Right atrium auricular region (tissue), 2 donors: ENCODE measurements around the gene RPTOR. TPM values are rescaled to one million over a fixed set of nuclear protein-coding genes. Genes with fewer than 3 reads are reported as not detected.
A peak's percentile ranks its signal among the peaks of the same experiment; 100 is the strongest.

Source experiments
- DNase-seq: peaks from one replicate; pipeline ENCODE4 v3.0.0-alpha.2; 2019; ENCODE audit warnings: low spot score
- H3K27ac ChIP-seq, 2 donors: fragments of 200-600 bp; sonication (generic); 1 replicate in 1 of 2; 2 replicates in 1 of 2; pipeline ENCODE4 v1.5.1; 2016 to 2019
- H3K27me3 ChIP-seq, 2 donors: fragments of 200-600 bp; sonication (generic); one replicate each; pipeline versions ENCODE4 v1.5.1 to v1.6.0; 2017 to 2019
- H3K36me3 ChIP-seq: fragments of 200-600 bp; sonication (generic); one replicate; pipeline ENCODE4 v1.5.1; 2016
- H3K4me1 ChIP-seq, 2 donors: fragments of 200-600 bp; sonication (generic); one replicate each; pipeline versions ENCODE4 v1.5.1 to v1.6.0; 2017 to 2019
- H3K4me3 ChIP-seq, 2 donors: fragments of 200-600 bp; sonication (generic); 1 replicate in 1 of 2; 2 replicates in 1 of 2; pipeline ENCODE4 v1.5.1; 2017 to 2019; ENCODE audit warnings: mild to moderate bottlenecking in 1 of 2, moderate library complexity in 1 of 2
- H3K9me3 ChIP-seq, 2 donors: fragments of 200-600 bp; sonication (generic); one replicate each; pipeline ENCODE4 v1.5.1; 2019
- total RNA-seq, 2 donors: library from RNA; depleted of rRNA; stranded (reverse); fragments of >200 nt; gene quantifications; one replicate each; pipeline ENCODE4 v1.1.0, GENCODE V29; 2016
- TF ChIP-seq, protein P1 (sequence below), 2 donors: fragments of 200-600 bp; sonication (generic); IDR thresholded peaks; one replicate each; pipeline ENCODE4 v1.5.1; 2019; ENCODE audit warnings: antibody characterized with exemption in 2 of 2

Gene RPTOR
- total RNA-seq, 2 donors from 2014 or later, result 19.9 to 22.6 TPM

DNA sequence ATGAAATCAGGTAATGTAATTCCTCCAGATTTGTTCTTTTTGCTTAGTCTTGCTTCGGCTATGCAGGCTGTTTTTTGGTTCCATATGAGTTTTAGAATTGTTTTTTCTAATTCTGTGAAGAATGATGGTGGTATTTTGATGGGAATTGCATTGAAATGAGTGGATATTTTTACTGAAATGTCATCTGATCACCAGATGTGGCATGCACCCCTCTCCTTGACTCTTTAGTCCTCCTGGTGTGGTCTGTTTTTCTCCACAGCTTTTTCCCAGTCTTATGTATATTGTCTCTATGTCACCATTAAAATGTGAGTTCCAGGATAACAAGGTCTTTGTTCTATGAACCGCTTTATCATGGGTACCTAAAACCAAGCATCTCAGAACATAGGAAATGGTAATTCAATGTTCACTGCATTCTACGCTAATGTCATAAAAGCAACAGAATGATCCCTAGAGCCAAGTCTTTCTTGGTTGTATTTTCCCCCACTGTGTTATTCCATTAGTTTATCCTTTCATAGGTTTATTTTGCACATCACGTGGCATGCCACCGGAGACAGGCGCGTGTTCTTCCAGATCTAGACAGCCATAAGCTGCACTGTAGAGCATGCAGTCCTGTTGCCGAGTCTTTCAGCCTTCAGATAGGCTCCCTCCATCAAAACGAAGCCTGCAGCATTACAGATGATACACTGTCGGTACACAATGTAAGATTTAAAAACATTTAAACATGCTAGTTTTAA is 172.5 kb downstream of the RPTOR start:
- DNase-seq, result no peak
- H3K36me3 ChIP-seq, result no peaks in the 10 kb centered on the region
- TF ChIP-seq, protein P1, sequence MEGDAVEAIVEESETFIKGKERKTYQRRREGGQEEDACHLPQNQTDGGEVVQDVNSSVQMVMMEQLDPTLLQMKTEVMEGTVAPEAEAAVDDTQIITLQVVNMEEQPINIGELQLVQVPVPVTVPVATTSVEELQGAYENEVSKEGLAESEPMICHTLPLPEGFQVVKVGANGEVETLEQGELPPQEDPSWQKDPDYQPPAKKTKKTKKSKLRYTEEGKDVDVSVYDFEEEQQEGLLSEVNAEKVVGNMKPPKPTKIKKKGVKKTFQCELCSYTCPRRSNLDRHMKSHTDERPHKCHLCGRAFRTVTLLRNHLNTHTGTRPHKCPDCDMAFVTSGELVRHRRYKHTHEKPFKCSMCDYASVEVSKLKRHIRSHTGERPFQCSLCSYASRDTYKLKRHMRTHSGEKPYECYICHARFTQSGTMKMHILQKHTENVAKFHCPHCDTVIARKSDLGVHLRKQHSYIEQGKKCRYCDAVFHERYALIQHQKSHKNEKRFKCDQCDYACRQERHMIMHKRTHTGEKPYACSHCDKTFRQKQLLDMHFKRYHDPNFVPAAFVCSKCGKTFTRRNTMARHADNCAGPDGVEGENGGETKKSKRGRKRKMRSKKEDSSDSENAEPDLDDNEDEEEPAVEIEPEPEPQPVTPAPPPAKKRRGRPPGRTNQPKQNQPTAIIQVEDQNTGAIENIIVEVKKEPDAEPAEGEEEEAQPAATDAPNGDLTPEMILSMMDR (IDR thresholded peaks at IDR 0.05), result no peak
- no peak overlapping the region for H3K4me3 ChIP-seq
- no peaks in the 10 kb centered on the region for H3K4me1 ChIP-seq
- no peaks in the 10 kb centered on the region for H3K27me3 ChIP-seq
- H3K9me3 ChIP-seq, result no peaks in the 10 kb centered on the region
- H3K27ac ChIP-seq, result no peak overlapping the region

DNA sequence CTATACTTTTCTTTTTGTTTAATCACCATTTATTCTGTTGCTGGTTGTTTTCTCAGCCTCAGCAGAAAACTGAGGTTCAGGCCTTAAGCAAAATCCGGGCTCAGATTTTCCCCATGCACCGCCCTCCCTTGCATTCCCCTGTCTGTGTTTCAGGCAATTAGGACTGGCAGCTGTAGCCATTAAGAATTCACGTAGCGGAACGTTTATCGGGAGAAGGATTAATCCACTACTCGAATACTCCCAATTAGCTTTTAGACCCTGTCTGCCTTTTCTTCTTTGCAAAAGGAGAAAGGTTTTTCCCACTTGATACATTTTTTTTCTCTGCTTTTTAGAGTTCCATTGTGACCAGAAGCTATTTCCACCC is 173.1 kb downstream of the RPTOR start:
- Histone ChIP-seq H3K4me1 (no peaks in the 10 kb centered on the region), H3K36me3 (no peaks in the 10 kb centered on the region), H3K27ac (no peak overlapping the region), H3K27me3 (no peaks in the 10 kb centered on the region), H3K9me3 (no peaks in the 10 kb centered on the region), H3K4me3 (no peak overlapping the region)
- TF ChIP-seq, protein P1 (IDR thresholded peaks at IDR 0.05), result no peak
- no peak for DNase-seq

DNA sequence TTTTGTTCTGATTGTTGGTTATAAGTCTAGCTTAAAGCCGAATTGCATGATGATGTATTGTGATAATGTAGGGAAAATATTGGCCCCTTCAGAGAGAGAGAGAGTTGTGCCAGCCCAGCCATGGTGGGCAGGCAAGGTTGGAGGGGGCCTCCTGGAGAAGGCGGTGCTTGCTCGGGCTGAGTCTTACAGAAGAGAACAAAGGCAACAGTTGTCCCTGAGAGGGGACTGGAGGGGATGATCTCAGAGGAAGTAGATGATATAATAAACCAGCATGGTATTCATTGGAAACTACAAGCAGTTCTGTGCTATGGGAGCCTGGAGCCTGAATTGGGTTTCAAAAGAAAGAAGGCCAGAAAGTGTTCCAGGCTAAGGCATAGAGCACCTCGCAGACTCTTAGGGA is 173.8 kb downstream of the RPTOR start:
- Histone ChIP-seq H3K36me3 (no peaks in the 10 kb centered on the region), H3K27ac (no peak overlapping the region)
- DNase-seq, result peak; percentile 26

DNA sequence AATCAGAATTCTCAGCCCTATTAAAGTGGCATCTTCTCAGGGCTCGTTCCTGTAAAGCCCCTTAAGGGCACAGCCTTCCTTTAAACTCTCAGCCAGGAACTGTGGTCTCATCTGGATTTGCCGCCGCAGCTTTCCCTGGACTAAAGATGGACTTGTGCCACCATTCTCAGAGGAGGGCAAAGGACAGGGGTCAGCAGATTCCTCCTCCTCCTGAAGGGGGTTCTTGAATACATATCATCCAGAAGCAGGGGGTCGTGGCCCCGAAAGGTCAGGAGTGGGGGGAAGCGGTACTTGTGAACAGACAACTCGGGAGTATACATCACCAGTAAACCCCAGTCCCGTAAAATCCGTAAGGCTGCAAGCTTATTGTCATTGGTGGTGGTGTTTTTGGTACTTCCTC is 174.8 kb downstream of the RPTOR start:
- no peaks in the 10 kb centered on the region for H3K4me1 ChIP-seq
- TF ChIP-seq, protein P1 (IDR thresholded peaks at IDR 0.05), result no peak
- H3K9me3 ChIP-seq, result no peaks in the 10 kb centered on the region
- no peak overlapping the region for H3K27ac ChIP-seq
- H3K36me3 ChIP-seq, result no peaks in the 10 kb centered on the region
- no peak overlapping the region for H3K4me3 ChIP-seq
- H3K27me3 ChIP-seq, result no peaks in the 10 kb centered on the region
- DNase-seq, result peak; percentile 16

More for the DNA sequence above, 173.8 kb downstream of the RPTOR start:
- H3K4me3 ChIP-seq, result no peak overlapping the region
- no peaks in the 10 kb centered on the region for H3K4me1 ChIP-seq
- no peaks in the 10 kb centered on the region for H3K27me3 ChIP-seq
- TF ChIP-seq, protein P1 (IDR thresholded peaks at IDR 0.05), result no peak
- no peaks in the 10 kb centered on the region for H3K9me3 ChIP-seq

DNA sequence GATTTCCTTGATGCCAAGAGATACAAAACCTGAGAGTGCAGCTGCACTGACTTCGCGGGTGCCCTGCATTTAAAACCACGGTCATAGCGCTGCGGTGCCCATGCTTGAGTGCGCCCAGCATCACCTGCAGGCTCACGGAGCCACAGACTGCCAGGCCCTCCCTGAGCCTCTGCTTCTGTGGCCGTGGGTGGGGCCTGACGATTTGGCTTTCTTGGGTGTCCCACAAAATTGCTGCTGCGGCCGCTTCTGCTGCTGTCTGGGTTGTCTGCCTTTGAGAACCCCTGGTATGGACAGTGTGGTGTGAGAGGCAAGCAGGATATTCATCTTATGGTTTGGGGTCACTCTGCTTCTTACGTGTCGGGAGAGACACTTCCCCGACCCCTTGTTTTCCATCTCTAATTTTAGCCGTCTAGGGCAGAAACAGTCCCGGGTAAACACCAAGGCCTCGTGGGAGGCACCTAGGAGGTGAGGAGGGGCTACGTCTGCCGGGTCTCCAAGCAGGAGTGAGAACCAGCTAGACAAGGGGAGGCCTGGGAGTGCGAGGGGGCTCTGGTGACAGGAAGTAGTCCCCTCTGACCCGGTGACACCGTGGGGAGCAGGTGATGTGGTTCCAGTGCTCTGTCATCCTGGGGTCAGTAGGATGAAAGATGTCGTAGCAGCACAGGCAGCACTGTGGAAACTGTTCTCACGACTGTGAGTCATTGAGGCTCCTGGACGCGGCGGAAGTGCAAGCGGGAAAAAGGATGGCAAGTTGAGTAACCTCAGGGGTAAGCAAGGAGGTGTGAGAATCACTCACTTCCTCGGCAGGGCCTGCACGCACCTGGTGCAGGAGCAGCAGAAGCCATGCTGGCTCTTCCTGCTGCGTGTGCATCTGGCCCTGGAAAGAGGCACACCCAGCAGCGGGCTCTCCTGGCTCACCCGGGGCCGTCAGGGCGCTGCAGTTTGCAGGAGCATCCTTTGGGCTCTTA is 176.3 kb downstream of the RPTOR start:
- DNase-seq, result no peak
- H3K4me1 ChIP-seq, result peaks cover 0 to 10% of the 10 kb centered on the region in 2 donors
- H3K4me3 ChIP-seq, result no peak overlapping the region
- H3K9me3 ChIP-seq, result no peaks in the 10 kb centered on the region
- H3K27me3 ChIP-seq, result no peaks in the 10 kb centered on the region
- TF ChIP-seq, protein P1 (IDR thresholded peaks at IDR 0.05), result no peak
- H3K36me3 ChIP-seq, result no peaks in the 10 kb centered on the region
- no peak overlapping the region for H3K27ac ChIP-seq
